Breast epithelium (tissue), 4 donors: ENCODE results near the gene R3HDM4. TPM values are rescaled to one million over a fixed set of nuclear protein-coding genes. Genes with fewer than 3 reads are reported as not detected.
A peak's percentile ranks its signal among the peaks of the same experiment; 100 is the strongest.

ENCODE experiments used
- DNase-seq, 2 donors: peaks; one replicate each; pipeline ENCODE4 v3.0.0-alpha.2; 2019; ENCODE audit warnings: low spot score in 2 of 2
- H3K27ac ChIP-seq, 2 donors: fragments of 200-600 bp; sonication (generic) in 1 of 2; one replicate each; pipeline ENCODE4 v1.5.1; 2016 to 2019; ENCODE audit warnings: mild to moderate bottlenecking in 1 of 2
- H3K27me3 ChIP-seq, 2 donors: fragments of 200-600 bp; sonication (generic) in 1 of 2; one replicate each; pipeline versions ENCODE4 v1.5.1 to v1.6.0; 2017 to 2019; ENCODE audit warnings: control low read depth in 1 of 2, mild to moderate bottlenecking in 1 of 2
- H3K36me3 ChIP-seq: fragments of 200-600 bp; one replicate; pipeline ENCODE4 v1.5.1; 2019
- H3K4me1 ChIP-seq, 2 donors: fragments of 200-600 bp; sonication (generic); one replicate each; pipeline ENCODE4 v1.5.1; 2016 to 2019; ENCODE audit warnings: control low read depth in 1 of 2
- H3K4me3 ChIP-seq, 3 donors: fragments of 200-600 bp; sonication (generic); 1 replicate in 2 of 3; 2 replicates in 1 of 3; pipeline ENCODE4 v1.5.1; 2016 to 2019; ENCODE audit warnings: mild to moderate bottlenecking in 3 of 3, moderate library complexity in 2 of 3
- H3K9me3 ChIP-seq, 2 donors: fragments of 200-600 bp; sonication (generic) in 1 of 2; one replicate each; pipeline ENCODE4 v1.5.1; 2016 to 2019; ENCODE audit warnings: control low read depth in 1 of 2
- CTCF ChIP-seq, 3 donors: fragments of 450-650 bp; IDR thresholded peaks; one replicate each; pipeline ENCODE4 v1.5.1; 2016 to 2017; ENCODE audit warnings: antibody characterized with exemption in 3 of 3, mild to moderate bottlenecking in 3 of 3, moderate library complexity in 3 of 3
- POLR2A ChIP-seq: fragments of 450-650 bp; IDR thresholded peaks from one replicate; pipeline ENCODE4 v1.6.1; 2016; ENCODE audit warnings: antibody characterized with exemption, mild to moderate bottlenecking, moderate library complexity
- POLR2AphosphoS5 ChIP-seq, 3 donors: sonication (generic); formaldehyde crosslinking; IDR thresholded peaks; one replicate each; pipeline ENCODE4 v1.6.1; 2017; ENCODE audit warnings: antibody characterized with exemption in 3 of 3
- intact Hi-C: fragments of 100-400 bp; cut with DNase I; formaldehyde crosslinking; loops from one replicate; pipeline ENCODE4 v1.15.1; 2023; ENCODE audit warnings: low total_unique reads
- total RNA-seq, 3 donors: library from RNA; depleted of rRNA; stranded (reverse); fragments of >200 nt; gene quantifications; one replicate each; pipeline ENCODE4 v1.1.0, GENCODE V29; 2016

Gene R3HDM4
- total RNA-seq, 3 donors from 2014 or later = 31.8 to 41.6 (median 41.0) TPM

GRCh38 chr19:940591-941291, 27.7 kb upstream of the R3HDM4 start:
- peak overlapping the region; percentile 76 to 80 for H3K27ac ChIP-seq
- intact Hi-C loops = no loop called here
- H3K4me3 ChIP-seq = peak overlapping the region in 2 of 3 donors; percentile 52 to 64
- H3K27me3 ChIP-seq = no peaks in the 10 kb centered on the region
- peak; percentile 42 to 72 for DNase-seq
- H3K9me3 ChIP-seq = no peaks in the 10 kb centered on the region
- TF ChIP-seq CTCF (IDR thresholded peaks at IDR 0.05) (no peak), POLR2A (no peak), POLR2AphosphoS5 (IDR thresholded peaks at IDR 0.05) (peak in 1 of 3 donors; percentile 21)
- H3K36me3 ChIP-seq = no peaks in the 10 kb centered on the region
- H3K4me1 ChIP-seq = peaks cover 0 to 5% of the 10 kb centered on the region in 2 donors

DNA sequence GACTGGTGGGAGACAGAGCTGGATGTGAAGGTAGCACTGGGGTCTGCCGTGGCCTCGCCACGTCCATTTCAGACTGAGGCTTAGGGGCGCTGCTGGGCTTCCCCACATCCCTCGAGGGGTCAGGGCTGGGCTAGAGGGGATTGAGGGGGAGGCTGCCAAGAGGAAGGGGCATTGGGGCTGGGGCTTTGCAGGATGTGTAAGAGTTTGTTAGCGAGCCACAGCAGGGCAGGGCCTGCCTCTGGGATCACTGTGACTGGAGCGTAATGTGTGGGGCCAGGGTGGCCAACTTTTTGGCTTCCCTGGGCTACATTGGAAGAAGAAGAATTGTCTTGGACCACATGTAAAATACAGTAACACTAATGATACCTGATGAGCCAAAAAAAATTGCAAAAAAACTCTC, 26.9 kb upstream of the R3HDM4 start:
- TF ChIP-seq POLR2AphosphoS5 (IDR thresholded peaks at IDR 0.05) (no peak), CTCF (IDR thresholded peaks at IDR 0.05) (no peak), POLR2A (no peak)
- intact Hi-C loops = no loop called here
- no peak overlapping the region for H3K4me3 ChIP-seq

GRCh38 chr19:939439-939838, 26.4 kb upstream of the R3HDM4 start:
- Histone ChIP-seq H3K4me3 (no peak overlapping the region), H3K27me3 (no peaks in the 10 kb centered on the region), H3K9me3 (no peaks in the 10 kb centered on the region), H3K36me3 (no peaks in the 10 kb centered on the region), H3K4me1 (peaks cover 0 to 6% of the 10 kb centered on the region in 2 donors), H3K27ac (no peak overlapping the region)
- intact Hi-C loops = no loop called here
- TF ChIP-seq POLR2AphosphoS5 (IDR thresholded peaks at IDR 0.05) (no peak), POLR2A (no peak), CTCF (IDR thresholded peaks at IDR 0.05) (no peak)
- DNase-seq = no peak

More for the DNA sequence above, 26.9 kb upstream of the R3HDM4 start:
- no peak for DNase-seq
- no peaks in the 10 kb centered on the region for H3K27me3 ChIP-seq
- peaks cover 0 to 5% of the 10 kb centered on the region in 2 donors for H3K4me1 ChIP-seq
- no peaks in the 10 kb centered on the region for H3K36me3 ChIP-seq
- H3K27ac ChIP-seq = peak overlapping the region in 1 of 2 donors; percentile 80
- no peaks in the 10 kb centered on the region for H3K9me3 ChIP-seq

DNA sequence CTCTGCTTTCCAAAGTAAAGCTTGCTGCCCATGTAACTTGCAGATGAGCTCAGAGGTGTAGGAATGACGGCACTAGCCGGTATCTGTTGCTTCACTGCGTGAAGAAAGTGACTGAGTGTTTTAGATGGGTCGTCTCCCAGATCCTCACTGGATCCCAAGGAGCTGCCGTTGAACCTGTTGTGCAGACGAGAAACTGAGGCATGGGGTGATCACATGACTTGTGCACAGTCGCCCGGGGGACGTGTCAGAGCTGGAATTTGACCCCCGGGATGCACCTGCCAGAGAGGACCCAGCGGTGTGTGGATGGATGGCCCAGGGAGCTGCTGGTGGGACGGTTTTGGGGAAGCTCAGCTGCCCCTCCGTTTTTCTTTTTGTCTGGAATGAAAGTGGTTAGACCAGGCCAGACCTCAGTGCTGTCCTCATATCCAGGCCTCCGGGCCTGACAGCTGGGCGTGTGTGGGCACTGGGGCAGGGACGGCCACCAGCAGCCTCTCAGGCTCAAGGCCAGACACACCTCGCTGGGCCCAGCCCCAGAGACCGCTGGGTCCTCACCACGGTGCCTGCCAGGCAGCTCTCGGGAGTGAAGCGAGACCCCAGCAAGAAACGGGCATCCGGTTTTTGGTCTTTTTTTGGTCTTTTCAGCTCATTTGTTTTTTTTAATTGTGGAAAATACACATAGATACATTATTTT, 25.4 kb upstream of the R3HDM4 start:
- Histone ChIP-seq H3K9me3 (no peaks in the 10 kb centered on the region), H3K4me1 (peaks cover 1 to 8% of the 10 kb centered on the region in 2 donors), H3K27me3 (no peaks in the 10 kb centered on the region), H3K27ac (no peak overlapping the region), H3K36me3 (no peaks in the 10 kb centered on the region), H3K4me3 (no peak overlapping the region)
- no peak for DNase-seq
- TF ChIP-seq POLR2AphosphoS5 (IDR thresholded peaks at IDR 0.05) = no peak
- no peak for TF ChIP-seq CTCF (IDR thresholded peaks at IDR 0.05)
- no peak for TF ChIP-seq POLR2A
- intact Hi-C loops = no loop called here

DNA sequence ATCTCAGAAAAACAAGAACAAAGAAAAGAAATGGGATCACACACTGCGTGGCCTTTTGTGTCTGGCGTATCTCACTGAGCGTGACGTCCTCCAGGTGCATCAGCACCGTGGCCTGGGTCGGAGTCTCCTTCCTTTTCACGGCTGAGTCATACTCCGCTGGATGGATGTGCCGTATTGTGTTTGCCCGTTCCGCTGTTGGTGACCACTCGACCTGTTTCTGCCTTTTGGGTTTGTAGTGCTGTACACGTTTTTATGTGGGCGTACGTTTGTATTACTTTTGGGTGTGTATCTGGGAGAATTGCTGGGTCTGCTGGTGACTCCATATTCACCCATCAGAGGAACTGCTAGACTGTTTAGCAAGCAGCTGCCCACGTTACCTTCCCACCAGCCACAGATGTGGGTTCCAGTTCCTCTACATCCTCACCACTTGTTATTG, 24.3 kb upstream of the R3HDM4 start:
- intact Hi-C loops = no loop called here
- TF ChIP-seq POLR2A = no peak
- TF ChIP-seq POLR2AphosphoS5 (IDR thresholded peaks at IDR 0.05) = no peak
- no peak for TF ChIP-seq CTCF (IDR thresholded peaks at IDR 0.05)
- DNase-seq = no peak
- peaks cover 8 to 11% of the 10 kb centered on the region in 2 donors for H3K4me1 ChIP-seq
- no peaks in the 10 kb centered on the region for H3K9me3 ChIP-seq
- H3K36me3 ChIP-seq = no peaks in the 10 kb centered on the region
- H3K27ac ChIP-seq = no peak overlapping the region
- H3K27me3 ChIP-seq = no peaks in the 10 kb centered on the region
- H3K4me3 ChIP-seq = no peak overlapping the region
